Suprapubic skin (tissue), 4 donors: ENCODE results near the gene HOXB4.

ENCODE experiments used
- CTCF ChIP-seq, 2 donors: fragments of 200-600 bp in 1 of 2; fragments of 450-650 bp in 1 of 2; sonication (generic) in 1 of 2; IDR thresholded peaks; one replicate each; pipeline ENCODE4 v1.5.1; 2016 to 2019; ENCODE audit warnings: antibody characterized with exemption in 2 of 2, mild to moderate bottlenecking in 1 of 2, moderate library complexity in 1 of 2
- POLR2A ChIP-seq, 2 donors: fragments of 450-650 bp; IDR thresholded peaks; one replicate each; pipeline ENCODE4 v1.6.1; 2017; ENCODE audit warnings: antibody characterized with exemption in 2 of 2, mild to moderate bottlenecking in 2 of 2, moderate library complexity in 2 of 2
- POLR2AphosphoS5 ChIP-seq, 3 donors: sonication (generic); formaldehyde crosslinking; IDR thresholded peaks; one replicate each; pipeline ENCODE4 v1.6.1; 2017; ENCODE audit warnings: antibody characterized with exemption in 3 of 3

DNA sequence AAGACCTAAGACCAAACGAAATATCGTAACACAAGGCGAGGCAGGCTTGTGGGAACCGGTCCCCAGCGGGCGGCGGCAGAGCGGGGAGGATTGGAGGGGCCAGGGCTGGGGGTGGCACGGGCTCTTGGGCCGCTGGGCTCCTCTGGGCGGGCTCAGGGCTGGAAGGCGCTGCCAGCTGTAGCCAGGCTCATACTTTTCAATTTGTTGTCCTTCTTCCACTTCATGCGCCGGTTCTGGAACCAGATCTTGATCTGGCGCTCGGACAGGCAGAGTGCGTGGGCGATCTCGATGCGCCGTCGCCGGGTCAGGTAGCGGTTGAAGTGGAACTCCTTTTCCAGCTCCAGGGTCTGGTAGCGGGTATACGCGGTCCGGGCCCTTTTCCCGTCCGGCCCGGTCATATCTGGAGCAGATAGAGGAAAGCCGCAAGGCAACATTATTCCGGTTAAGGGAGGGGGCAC lies 13.9 kb upstream of the HOXB4 start:
- TF ChIP-seq POLR2A (IDR thresholded peaks at IDR 0.05) (no peak), CTCF (IDR thresholded peaks at IDR 0.05) (no peak), POLR2AphosphoS5 (IDR thresholded peaks at IDR 0.05) (no peak)
